NB4 (cell line): ENCODE results near the gene SEC31A.

ENCODE experiments used
- CTCF ChIP-seq: IDR thresholded peaks from one replicate; pipeline ENCODE4 v1.5.1; 2012; ENCODE audit warnings: low read depth, low read length
- MYC ChIP-seq: IDR thresholded peaks from 2 replicates; pipeline ENCODE4 v1.6.1; 2011; ENCODE audit warnings: low read depth, low read length
- POLR2A ChIP-seq: IDR thresholded peaks from 2 replicates; pipeline ENCODE4 v1.6.1; 2011; ENCODE audit warnings: mild to moderate bottlenecking; ENCODE audit not compliant: insufficient read length; ENCODE audit errors: extremely low read depth

GRCh38 chr4:82799006-82799881, 91.7 kb downstream of the SEC31A start:
- TF ChIP-seq CTCF (no peak), POLR2A (no peak), MYC (no peak)
